Activated CD4-positive, CD25-positive, alpha-beta regulatory T cell treated with anti-CD3 and anti-CD28 coated beads, Interleukin-2, amount 50 U/mL, for 24 hours (primary cell): ENCODE results near the gene KCNMB1.

Source experiments
- ATAC-seq, 2 donors: fragments of 150-1000 bp; cut with Tn5 transposase; one replicate each; pipeline ENCODE4 v1.10.0; 2021; ENCODE audit warnings: mild to moderate bottlenecking in 1 of 2, moderate library complexity in 1 of 2

The KCNMB1 gene

DNA sequence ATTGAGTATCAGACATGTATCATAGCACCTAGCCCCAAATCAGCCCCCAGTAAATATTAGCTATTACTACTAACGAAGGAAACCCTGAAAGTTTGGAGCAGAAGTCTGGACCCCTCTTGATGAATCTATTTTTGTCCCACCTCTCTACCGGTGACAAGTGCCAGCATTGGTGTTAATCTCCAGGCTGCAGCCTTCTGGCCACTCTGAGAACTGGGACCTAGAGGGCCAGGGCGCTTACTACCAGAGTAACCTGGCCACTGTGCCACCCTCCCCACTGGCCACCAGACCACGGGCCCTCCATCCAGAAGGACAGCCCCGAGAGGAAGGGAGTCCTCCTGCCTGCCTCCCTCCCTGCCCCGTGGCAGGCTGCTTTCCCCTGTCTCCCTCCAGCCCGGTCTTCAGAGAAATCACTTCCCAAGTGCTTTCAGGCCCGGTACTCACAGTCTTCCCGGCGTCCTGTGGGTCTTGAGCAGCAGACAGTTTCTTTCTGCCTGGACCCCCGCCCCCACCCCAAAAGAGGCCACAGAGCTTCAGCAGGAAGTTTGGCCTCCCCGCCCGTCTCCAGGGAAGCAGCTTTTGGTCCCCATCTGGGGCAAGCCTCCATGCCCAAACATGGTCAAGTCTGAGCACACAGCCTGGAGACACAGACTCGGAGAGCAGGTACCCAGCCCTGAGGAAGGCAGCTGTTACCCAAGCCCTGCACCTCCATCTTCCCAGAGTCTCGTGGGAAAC, at the start of gene KCNMB1:
TSS of gene KCNMB1 (minus strand) at position 550 of the 732 bp plus-strand sequence. CDS start 3,920 bp downstream, outside the sequence.
- ATAC-seq: no peak

DNA sequence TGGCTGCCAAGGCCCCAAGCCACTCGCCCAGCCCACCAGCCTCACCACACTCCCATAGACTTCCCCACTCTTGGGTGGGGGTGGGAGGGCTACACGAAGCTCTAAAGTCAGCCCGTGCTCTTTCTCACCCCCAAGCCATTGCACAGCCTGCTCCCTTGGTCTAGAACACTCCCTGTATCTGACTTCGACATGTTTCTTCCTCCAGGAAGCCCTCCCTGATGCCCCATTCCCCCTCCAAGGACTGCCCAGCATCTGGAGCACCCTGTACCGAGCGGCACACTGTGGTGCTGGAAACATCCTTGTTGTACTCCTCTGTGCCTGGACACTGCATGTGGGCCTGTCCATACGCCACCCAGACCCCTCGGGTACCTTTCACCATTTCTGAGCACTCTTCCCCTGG, 49.4 kb upstream of the KCNMB1 start:
- no peak for ATAC-seq

GRCh38 chr5:170437621-170438375, 48.6 kb upstream of the KCNMB1 start:
- ATAC-seq: no peak

DNA sequence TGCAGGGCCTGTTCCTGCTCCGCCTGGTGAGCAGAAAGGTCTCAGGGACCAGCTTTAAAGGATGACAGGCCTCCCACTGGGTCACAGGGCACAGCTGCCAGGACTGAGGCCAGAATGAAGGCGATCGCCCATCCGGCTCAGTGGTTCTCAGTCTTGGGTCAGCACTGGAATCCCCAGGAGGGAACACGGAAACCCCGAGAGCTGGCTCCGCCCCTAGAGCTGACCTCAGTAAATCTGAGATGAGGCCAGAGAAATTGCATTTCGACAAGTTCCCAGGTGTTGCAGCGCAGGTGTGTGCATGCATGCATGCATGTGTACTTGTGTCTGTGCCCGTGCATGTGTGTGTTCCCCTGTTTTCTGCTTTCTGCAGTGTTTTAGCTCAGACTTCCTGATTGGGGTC, 47.2 kb upstream of the KCNMB1 start:
- ATAC-seq: no peak

GRCh38 chr5:170434966-170435605, 45.9 kb upstream of the KCNMB1 start:
- ATAC-seq: peak; percentile 55 to 69

DNA sequence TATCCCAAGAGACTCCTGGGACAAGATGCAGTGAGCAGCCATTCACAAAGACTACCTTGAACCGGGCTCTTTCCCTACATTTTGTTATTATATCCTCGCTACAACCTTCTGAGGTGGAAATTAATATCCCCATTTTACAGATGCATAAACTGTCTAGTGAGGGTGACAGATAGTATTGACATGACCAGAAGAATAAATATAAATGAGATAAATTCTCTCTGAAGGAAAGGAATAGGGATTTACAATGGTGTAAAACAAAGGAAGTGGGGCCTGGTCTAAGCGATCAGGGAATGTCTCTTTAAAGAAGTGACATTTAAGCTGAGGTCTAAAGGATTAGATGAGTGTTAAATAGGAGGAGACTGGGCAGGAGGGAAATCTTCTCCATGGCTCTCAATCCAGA, 43.5 kb upstream of the KCNMB1 start:
- ATAC-seq: no peak

DNA sequence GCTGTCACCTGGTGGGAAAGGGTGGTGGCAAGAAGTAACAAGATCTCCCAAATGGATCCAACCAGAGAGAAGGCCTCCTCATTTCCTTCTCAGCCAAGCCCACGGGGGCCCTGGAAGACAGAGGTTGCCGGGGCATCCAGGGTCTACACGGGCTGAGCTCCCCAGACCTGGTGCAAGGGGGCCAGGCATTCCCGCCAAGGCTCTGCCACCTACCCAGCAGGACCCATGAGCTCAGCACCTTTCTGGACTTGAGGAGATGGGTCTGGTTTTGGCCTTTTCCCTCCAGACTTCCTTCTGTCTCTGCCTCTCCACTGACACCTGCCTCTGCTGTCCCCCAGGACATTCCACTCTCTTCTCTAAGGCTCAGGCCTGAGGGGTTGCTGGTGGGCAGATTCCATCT, 42.4 kb upstream of the KCNMB1 start:
- ATAC-seq: no peak

DNA sequence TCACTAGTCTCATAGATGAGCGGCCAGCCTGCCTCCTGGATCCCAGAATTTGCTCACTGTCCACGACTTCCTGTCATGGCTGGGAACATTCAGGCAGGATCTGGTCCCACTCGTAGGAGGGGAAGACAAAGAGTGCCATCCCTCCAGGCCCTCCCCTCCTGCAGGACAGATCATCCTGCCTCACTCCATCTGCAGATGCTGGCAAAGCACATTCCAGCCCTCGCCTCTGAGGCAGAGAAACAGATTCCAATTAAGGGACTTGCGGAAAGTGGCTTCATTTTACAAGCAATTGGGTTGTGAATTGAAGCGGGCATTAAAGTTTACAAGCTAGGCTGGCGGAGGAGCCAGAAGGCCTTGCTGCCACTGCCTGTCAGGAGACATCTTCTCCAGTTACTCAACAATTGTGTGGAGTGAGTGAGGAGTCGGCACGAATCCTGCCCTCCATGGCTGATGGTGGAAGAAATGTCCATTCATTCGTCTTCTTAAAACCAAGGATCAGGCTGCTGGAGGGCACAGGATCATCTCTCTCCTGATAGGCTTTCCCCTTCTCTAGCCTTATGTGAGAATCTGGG, 41.8 kb upstream of the KCNMB1 start:
- no peak for ATAC-seq

- ATAC-seq: no peak
Measured at GRCh38 chr5:170430256-170430655, 41.1 kb upstream of the KCNMB1 start.

- ATAC-seq: no peak
Measured at GRCh38 chr5:170429014-170429413, 39.8 kb upstream of the KCNMB1 start.

DNA sequence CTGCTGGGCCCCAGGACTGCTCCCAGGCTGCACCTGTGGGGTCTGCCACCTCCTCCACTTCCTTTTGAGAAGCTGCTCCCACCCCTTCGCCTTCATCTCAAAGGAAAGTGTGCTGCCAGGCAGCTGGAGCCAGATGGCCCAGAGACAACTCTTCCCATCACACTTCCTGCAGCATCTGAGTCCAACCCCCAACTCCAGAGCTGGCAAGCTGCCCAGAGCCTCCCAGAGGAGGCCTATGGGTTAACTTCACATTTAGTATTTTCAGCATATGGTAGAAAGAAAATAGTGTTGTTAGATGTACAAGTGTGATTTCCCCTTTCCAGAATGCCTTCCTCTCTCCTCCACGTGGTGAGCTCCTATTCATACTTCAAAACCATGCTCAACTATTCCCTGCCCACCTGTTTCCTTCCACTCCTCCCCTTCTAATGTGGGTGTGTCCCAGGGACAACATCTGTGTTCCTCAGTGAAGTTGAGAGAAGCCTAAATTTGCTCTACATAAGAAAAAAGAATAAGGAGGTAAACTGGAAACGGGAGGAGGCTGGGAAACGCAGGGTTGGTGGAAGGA, 38.6 kb upstream of the KCNMB1 start:
- no peak for ATAC-seq

DNA sequence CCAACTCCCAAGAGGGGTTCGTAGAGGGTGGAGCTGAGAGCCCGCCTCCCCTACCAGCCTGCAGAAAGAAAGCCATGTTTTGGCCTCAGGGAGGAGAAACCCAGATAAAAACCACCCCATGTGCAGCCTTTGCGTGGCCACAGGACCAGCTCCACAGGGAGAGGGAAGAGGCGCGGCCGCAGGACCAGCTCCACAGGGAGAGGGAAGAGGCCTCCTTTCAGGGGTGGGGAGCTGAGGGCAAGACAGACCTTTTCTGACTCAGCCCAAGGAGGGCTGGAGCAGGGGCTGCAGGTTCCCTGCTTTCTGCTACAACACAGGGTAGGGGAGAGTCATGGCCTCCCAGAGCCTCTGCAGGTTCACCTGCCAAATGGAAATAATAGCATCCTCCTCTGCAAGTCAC, 37.6 kb upstream of the KCNMB1 start:
- ATAC-seq: no peak

- ATAC-seq: no peak
Measured at GRCh38 chr5:170426149-170426767, 37.1 kb upstream of the KCNMB1 start.

DNA sequence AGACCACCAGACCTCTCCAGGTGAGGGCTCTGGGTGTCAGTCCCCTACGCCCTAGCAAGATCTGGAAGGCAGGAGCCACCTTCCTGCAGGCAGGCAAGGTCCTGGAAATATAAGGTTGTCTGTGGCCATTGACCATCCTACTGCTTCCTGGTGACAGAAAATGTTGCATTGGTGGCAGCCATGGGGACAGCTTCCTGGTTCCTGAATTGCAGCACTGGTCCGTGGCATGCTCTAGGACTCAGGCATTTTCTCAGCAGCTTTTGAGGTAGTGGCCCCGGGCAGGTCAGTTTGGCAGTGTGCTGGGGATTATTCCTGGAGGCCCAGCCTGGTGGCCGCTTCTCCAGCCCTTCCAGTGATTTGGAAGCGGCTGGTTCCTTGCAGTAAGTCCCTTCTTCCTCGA, 36.6 kb upstream of the KCNMB1 start:
- ATAC-seq: no peak

DNA sequence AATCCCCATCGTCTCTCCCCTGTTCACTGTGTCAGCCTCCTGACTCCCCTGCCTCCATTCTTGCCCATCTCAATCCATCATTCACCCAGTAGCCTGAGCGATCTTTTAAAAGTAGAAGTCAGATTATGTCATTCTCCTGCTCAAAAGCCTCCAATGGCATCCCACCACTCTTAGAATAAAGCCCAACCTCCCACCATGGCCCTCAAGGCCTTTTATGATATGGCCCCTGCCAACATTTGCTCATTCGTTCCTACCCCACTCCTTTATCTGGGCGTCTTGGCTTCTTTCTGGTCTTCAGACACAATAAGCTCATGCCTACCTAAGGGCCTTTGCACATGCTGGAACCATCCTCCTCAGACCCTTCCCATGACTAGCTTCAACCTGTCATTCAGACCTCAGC, 35.5 kb upstream of the KCNMB1 start:
- no peak for ATAC-seq

DNA sequence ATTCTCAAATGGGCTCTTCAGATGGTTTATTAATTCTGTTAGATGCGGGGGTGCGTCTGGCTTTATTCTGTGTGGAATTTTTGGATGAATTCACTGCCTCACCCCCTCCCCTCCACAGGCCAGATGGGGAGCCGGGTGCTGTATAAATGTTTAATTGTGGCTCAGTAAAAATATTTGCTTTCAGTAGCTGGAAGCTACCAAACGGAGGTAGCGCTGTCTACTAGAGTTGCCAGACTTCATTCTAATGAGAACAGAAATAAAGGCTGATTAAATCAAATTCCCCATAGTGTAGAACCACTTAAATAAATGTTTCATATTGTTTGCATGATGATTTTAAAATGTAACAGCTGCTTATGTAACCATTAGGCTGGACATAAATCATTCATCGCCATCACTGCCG, 34.5 kb upstream of the KCNMB1 start:
- no peak for ATAC-seq

DNA sequence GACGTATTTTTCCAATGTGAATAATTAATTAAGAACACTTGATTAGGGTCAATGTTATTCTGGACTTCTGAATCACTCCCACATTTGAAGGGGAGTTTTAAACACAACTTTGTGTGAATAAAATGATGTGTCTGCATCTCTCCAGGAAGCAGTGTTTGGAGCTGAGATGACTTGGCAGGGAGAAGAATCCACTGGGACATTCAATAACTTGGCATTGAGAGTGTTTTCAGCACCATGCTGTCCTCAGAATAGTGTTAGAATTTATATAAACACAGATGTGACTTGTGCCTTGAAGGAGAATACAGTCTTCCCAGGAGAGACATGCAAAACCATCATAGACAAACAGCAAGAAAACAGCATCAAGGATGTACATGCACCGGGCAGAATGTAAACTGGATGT, 32.7 kb upstream of the KCNMB1 start:
- no peak for ATAC-seq

DNA sequence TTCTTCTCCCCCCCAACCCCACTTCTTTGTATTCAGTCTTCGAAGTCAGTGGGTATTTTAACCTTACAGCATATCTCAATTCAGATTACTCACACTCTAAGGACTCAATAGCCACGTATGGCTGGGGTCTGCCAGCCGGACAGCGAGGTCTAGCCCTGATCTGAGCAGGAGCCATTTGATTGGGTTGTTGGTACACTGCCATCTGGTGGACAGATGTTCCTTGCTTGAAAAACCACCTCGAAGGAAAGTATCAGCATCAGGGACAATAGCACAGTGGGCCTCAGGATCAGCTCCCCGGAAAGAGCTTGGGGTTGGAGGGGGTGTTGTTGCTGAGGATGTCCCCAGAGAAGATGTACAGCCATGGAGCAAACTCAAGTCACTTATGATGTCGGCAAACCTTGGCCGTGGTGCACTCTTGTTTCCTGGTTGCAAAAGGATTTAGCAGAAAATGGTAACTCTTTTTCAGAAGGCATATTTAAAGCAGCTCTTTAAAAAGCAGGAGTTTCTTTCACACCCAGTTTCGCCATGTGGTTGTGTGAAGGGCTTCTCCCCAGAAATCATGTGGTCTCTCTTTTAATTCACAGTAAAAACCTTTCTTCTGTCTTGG, 31.7 kb upstream of the KCNMB1 start:
- ATAC-seq: peak; percentile 63 to 67

GRCh38 chr5:170419643-170420042, 30.5 kb upstream of the KCNMB1 start:
- no peak for ATAC-seq

- no peak for ATAC-seq
Measured at GRCh38 chr5:170418736-170419135, 29.6 kb upstream of the KCNMB1 start.

DNA sequence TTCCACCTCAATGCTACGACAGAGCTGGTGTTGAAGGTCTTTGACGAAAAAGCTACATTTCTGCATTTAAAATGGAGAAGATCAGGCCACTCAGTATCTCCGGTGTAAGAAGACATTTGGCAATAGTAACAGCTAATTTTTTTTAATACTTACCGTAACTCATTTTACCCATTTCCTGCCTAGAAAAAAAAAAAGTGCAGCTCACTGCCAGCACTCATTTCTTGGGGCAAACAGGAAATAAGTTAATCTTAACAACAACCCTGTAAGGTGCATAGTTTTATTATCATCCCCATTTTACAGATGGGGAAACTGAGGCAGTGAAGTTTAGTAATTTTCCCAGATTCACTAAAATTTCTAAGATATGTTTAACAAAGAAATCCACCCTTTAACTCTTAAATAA, 27.4 kb upstream of the KCNMB1 start:
- no peak for ATAC-seq

DNA sequence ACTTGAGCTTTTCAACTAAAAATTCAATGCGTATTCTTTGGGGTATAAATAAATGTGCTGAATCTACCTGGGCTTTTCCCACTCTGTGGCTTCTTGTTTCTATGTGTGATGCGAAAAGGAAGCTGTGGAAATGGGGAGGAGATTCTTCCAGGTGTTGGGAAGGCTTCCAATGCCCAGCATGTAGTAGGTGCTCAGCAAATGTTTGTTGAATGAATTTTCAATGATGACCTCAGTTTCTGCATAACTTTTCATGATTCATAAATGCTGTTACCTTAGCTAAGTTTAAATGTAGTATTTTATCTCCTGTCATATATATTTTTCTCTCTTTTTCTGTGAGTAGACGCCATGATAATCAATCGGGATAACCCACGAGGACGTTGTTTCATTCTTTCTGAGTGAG, 25.6 kb upstream of the KCNMB1 start:
- no peak for ATAC-seq
